LNCaP clone FGC (cell line): Measurements from ENCODE around the gene PRAME.
"Not testable (repeated sequence)": the region's sequence is repeated elsewhere in the genome, so short reads cannot be mapped to it uniquely, and the experiment has no call there.

Experiments
- DNase-seq: peaks from one replicate; pipeline ENCODE4 v3.0.0-alpha.2; 2011; ENCODE audit warnings: low read depth
- H3K4me3 ChIP-seq: 2 replicates; pipeline ENCODE4 v1.5.1; 2011; ENCODE audit warnings: mild to moderate bottlenecking, low read depth, low read length, control low read depth
- CTCF ChIP-seq: IDR thresholded peaks from 2 replicates; pipeline ENCODE4 v1.5.1; 2012; ENCODE audit warnings: mild to moderate bottlenecking; ENCODE audit not compliant: control insufficient read depth, insufficient read depth; ENCODE audit errors: extremely low read depth

PRAME gene

GRCh38 chr22:22516992-22517391 is 42.1 kb downstream of the PRAME start:
- DNase-seq, result no peak
- no peak overlapping the region for H3K4me3 ChIP-seq
- no peak for TF ChIP-seq CTCF

DNA sequence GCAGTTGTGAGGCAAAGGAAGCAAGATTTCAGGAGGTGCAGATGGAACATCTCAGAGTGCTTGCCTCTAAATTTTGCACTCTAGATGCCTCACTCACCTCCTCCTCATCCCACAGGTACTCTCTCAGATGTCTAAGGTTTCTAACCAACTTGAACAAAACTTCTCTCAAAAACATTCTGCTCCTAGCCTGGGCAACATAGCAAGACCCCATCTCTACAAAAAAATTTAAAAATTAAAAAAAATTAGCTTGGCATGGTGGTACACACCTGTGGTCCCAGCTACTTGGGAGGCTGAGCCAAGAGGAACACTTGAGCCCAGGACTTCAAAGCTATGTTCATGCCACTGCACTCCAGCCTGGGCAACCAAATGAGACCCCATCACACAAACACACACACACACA is 43.2 kb downstream of the PRAME start:
- H3K4me3 ChIP-seq, result no peak overlapping the region
- TF ChIP-seq CTCF, result no peak
- DNase-seq, result no peak

DNA sequence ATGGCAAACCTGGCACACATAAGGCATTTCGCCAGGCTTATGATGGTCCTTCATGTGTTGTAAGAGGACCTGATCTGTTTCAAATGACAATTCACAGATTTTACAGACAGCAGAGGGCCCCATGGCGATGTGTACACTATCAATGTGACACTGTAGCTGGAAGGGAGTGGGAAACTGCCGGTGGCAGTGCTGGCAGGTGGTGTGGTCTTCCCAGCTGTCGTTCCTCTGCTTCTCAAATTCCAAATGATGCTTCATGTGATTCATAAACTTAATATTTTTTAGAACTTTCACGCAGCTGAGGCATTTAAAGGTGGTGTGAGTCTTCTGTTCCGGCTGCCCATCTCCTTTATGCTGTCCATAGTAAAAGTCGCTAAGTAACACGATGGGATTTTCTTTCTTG is 44.6 kb downstream of the PRAME start:
- DNase-seq, H3K4me3 ChIP-seq: not testable (repeated sequence)

- TF ChIP-seq CTCF, result no peak
- DNase-seq, result no peak
- no peak overlapping the region for H3K4me3 ChIP-seq
These were observed 45.4 kb downstream of the PRAME start for GRCh38 chr22:22513619-22514018.

DNA sequence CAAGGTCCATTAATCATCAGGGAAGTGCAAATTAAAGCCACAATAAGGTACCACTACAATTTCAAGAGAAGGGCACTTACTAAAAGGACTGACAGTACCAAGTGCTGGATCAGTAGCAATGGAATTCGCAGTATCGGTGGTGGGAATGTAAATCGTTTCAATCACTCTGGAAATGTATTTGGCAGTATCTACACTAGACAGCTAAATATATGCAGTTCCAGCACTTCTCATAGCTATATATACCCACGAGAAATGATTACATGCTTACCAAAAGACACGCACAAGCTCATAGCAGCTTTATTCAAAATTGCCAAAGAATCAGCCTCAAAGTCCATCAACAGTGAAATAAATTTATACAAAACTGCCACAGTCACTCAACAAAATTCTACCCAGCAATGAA is 46.1 kb downstream of the PRAME start:
- DNase-seq, result no peak
- TF ChIP-seq CTCF, result no peak
- H3K4me3 ChIP-seq, result no peak overlapping the region

DNA sequence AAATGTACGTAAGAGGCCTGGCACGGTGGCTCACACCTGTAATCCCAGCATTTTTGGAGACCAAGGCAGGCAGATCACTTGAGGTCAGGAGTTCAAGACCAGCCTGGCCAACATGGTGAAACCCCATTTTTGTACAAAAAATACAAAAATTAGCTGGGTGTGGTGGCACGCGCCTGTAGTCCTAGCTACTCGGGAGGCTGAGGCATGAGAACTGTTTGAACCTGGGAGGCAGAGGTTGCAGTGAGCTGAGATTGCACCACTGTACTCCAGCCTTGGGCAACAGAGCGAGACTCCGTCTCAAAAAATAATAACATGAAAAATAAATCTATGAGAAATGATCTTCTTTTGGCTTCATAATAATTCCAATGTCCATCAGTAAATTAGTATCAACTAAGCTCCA is 48.2 kb downstream of the PRAME start:
- not testable (repeated sequence) for DNase-seq, H3K4me3 ChIP-seq

- H3K4me3 ChIP-seq, DNase-seq: not testable (repeated sequence)
These were observed 49.2 kb downstream of the PRAME start for GRCh38 chr22:22509912-22510311.

DNA sequence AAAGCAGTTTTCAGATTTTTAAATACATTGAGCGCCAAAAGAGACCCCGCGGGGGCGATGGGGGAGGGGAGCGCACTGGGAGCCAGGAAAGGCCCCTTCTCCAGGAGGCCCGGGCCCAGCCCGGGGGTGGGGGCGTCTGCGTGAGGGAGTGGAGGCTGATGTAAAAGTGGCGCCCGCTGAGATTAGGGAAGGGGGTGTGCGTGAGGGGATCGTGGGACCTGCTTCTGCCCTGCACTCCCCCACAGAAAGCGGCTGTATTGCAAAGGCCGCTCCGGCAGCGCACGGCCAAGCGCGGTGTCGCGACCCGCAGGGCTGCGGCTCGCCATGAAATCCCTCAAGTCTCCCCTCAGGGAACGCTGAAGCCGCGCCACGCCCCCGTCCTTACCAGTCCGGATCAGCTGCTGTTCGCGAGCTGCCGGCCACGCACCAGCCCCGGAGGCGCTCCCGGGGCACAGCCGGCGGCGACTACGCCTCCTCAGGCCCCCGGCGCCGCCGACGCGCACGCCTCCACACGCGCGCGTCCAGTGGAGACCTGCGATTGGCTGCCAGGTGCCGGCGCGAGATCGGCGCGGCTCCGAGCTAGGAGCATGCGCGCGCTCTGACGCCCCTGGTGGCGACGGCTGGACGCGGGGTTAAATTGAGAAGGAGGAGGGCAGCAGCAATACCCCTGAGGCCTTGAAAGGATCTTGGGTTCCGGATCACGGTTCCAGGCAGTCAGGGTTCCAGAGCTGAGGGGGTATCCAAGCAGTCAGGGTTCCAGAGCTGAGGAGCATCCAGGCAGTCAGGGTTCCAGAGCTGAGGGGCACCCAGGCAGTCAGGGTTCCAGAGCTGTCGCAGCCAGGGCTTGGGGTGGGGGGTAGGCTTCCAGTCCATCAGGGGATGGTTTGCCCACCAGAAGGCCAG is 50.5 kb downstream of the PRAME start, which contains the start of gene ZNF280B:
Gene ZNF280B (minus strand): TSS at position 469 of the 903 bp plus-strand sequence. CDS start 19,344 bp downstream, outside the sequence.
- TF ChIP-seq CTCF, result peak; percentile 85
- peak; percentile 60 for DNase-seq
- peak within 1 kb of the TSS; percentile 89 for H3K4me3 ChIP-seq
